Uterus (tissue), 4 donors: Measurements from ENCODE around the gene ATG5. TPM values are rescaled to one million over a fixed set of nuclear protein-coding genes. Genes with fewer than 3 reads are reported as not detected.

Experiments used
- DNase-seq, 2 donors: peaks; one replicate each; pipeline ENCODE4 v3.0.0-alpha.2; 2019 to 2020
- H3K27ac ChIP-seq, 2 donors: fragments of 200-600 bp; sonication (generic); 1 replicate in 1 of 2; 2 replicates in 1 of 2; pipeline ENCODE4 v1.5.1; 2016 to 2018
- H3K27me3 ChIP-seq, 2 donors: fragments of 200-600 bp; sonication (generic); one replicate each; pipeline ENCODE4 v1.5.1; 2018 to 2019; ENCODE audit warnings: control low read depth in 1 of 2
- H3K36me3 ChIP-seq, 2 donors: fragments of 200-600 bp; sonication (generic); one replicate each; pipeline ENCODE4 v1.5.1; 2019; ENCODE audit warnings: control low read depth in 1 of 2
- H3K4me1 ChIP-seq, 2 donors: fragments of 200-600 bp; sonication (generic); one replicate each; pipeline ENCODE4 v1.5.1; 2018 to 2019; ENCODE audit warnings: control low read depth in 1 of 2
- H3K4me3 ChIP-seq, 2 donors: fragments of 200-600 bp; sonication (generic); 1 replicate in 1 of 2; 2 replicates in 1 of 2; pipeline ENCODE4 v1.5.1; 2018 to 2019; ENCODE audit warnings: mild to moderate bottlenecking in 1 of 2
- H3K9me3 ChIP-seq, 2 donors: fragments of 200-600 bp; sonication (generic); one replicate each; pipeline ENCODE4 v1.5.1; 2019; ENCODE audit warnings: control low read depth in 1 of 2
- POLR2A ChIP-seq, 2 donors: fragments of 450-650 bp; IDR thresholded peaks; one replicate each; pipeline ENCODE4 v1.6.1; 2016; ENCODE audit warnings: antibody characterized with exemption in 2 of 2, mild to moderate bottlenecking in 1 of 2, moderate library complexity in 1 of 2
- intact Hi-C: fragments of 100-400 bp; cut with DNase I; formaldehyde crosslinking; loops from one replicate; pipeline ENCODE4 v1.15.1; 2023; ENCODE audit warnings: low total_unique reads
- total RNA-seq, 4 donors: library from RNA; depleted of rRNA in 3 of 4; stranded (reverse); fragments of >200 nt in 3 of 4; gene quantifications; one replicate each; pipeline versions ENCODE4 v1.1.0 to v1.2.4, GENCODE V29; 2014 to 2023
- TF ChIP-seq, protein P1 (sequence below), 4 experiments: fragments of 200-600 bp in 2 of 4; fragments of 450-650 bp in 2 of 4; sonication (generic) in 2 of 4; IDR thresholded peaks; one replicate each; pipeline ENCODE4 v1.5.1; 2016 to 2019; ENCODE audit warnings: antibody characterized with exemption in 4 of 4, mild to moderate bottlenecking in 2 of 4, moderate library complexity in 1 of 4
- donor health status: DM: yes; HTN: yes; CAD: no.

ATG5 gene
- total RNA-seq, 4 donors from 2014 or later, result 40.0 to 87.9 (median 63.3) TPM

GRCh38 chr6:106168097-106168888, 157.3 kb downstream of the ATG5 start:
- DNase-seq, result no peak
- no peak for TF ChIP-seq POLR2A (IDR thresholded peaks at IDR 0.05)
- TF ChIP-seq, protein P1, sequence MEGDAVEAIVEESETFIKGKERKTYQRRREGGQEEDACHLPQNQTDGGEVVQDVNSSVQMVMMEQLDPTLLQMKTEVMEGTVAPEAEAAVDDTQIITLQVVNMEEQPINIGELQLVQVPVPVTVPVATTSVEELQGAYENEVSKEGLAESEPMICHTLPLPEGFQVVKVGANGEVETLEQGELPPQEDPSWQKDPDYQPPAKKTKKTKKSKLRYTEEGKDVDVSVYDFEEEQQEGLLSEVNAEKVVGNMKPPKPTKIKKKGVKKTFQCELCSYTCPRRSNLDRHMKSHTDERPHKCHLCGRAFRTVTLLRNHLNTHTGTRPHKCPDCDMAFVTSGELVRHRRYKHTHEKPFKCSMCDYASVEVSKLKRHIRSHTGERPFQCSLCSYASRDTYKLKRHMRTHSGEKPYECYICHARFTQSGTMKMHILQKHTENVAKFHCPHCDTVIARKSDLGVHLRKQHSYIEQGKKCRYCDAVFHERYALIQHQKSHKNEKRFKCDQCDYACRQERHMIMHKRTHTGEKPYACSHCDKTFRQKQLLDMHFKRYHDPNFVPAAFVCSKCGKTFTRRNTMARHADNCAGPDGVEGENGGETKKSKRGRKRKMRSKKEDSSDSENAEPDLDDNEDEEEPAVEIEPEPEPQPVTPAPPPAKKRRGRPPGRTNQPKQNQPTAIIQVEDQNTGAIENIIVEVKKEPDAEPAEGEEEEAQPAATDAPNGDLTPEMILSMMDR (IDR thresholded peaks at IDR 0.05), result no peak
- H3K4me1 ChIP-seq, result no peaks in the 10 kb centered on the region
- intact Hi-C loops, result no loop called here
- H3K4me3 ChIP-seq, result no peak overlapping the region
- H3K9me3 ChIP-seq, result no peaks in the 10 kb centered on the region
- no peak overlapping the region for H3K27ac ChIP-seq
- H3K36me3 ChIP-seq, result no peaks in the 10 kb centered on the region
- H3K27me3 ChIP-seq, result no peaks in the 10 kb centered on the region

DNA sequence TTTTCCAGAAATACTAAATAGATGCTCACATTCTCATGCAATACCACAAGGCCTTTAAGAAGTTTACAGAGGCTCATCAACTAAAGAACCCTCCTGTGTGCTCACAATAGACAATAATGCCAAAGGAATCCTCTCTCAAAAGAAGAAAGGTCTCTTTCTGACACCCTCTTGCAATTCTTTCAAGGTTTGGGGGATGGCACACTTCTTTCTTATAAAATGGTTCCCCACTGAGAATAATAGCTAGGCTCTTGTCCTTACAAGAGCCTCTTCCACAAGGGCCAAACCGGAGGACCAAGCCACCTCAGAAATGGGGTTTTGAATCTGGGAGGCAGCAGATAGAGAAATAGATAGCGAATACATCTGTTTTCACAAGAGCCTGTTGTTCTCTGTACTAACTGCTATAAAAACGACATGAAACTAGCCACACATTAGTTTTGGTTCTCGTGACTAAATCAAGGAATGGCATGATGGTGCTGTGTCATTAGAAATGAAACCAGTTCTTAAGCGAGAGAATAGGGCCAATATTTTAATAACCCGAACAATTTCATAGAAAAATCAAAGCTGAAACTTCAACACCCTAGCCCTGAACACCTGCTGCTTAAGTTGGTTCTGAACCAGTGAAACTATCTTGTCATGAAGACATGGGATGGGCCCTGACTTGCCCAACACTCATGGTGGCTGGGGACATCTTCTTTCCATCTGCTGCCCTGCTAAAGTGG, 158.3 kb downstream of the ATG5 start:
- H3K4me1 ChIP-seq, result no peaks in the 10 kb centered on the region
- no peak for DNase-seq
- intact Hi-C loops, result no loop called here
- TF ChIP-seq POLR2A (IDR thresholded peaks at IDR 0.05), result no peak
- TF ChIP-seq, protein P1 (IDR thresholded peaks at IDR 0.05), result no peak
- H3K36me3 ChIP-seq, result no peaks in the 10 kb centered on the region
- no peaks in the 10 kb centered on the region for H3K27me3 ChIP-seq
- no peaks in the 10 kb centered on the region for H3K9me3 ChIP-seq
- no peak overlapping the region for H3K27ac ChIP-seq
- H3K4me3 ChIP-seq, result no peak overlapping the region

DNA sequence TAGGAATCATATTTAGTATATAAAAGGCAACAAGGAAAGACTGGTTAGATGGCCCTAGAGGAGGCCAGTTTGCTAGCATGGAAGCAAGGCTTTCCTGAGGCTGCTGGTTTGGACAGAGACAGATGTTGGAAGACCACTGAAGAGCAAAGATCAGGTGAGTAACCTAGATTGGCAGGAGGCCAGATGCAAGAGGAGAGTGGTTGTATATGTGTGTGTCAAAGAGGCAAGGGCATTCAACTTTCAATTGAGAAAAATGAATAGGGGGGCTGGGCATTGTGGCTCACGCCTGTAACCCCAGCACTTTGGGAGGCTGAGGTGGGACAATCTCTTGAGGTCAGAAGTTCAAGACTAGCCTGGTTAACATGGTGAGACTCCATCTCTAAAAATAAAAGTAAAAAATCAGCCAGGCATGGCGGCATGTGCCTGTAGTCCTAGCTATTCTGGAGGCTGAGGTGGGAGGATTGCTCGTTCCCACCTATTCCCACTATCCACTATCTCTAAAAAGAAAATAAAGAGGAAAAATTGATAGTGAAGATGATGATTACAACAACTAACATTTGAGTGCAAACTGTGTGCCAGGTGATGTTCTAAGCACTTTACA, 159.6 kb downstream of the ATG5 start:
- Histone ChIP-seq H3K27ac (no peak overlapping the region), H3K27me3 (no peaks in the 10 kb centered on the region), H3K36me3 (no peaks in the 10 kb centered on the region), H3K4me3 (no peak overlapping the region), H3K4me1 (no peaks in the 10 kb centered on the region), H3K9me3 (no peaks in the 10 kb centered on the region)
- intact Hi-C loops, result no loop called here
- DNase-seq, result no peak
- TF ChIP-seq POLR2A (IDR thresholded peaks at IDR 0.05), result no peak
- TF ChIP-seq, protein P1 (IDR thresholded peaks at IDR 0.05), result no peak

GRCh38 chr6:106163966-106164877, 161.3 kb downstream of the ATG5 start:
- no peak for TF ChIP-seq POLR2A (IDR thresholded peaks at IDR 0.05)
- TF ChIP-seq, protein P1 (IDR thresholded peaks at IDR 0.05), result no peak
- no peak overlapping the region for H3K4me3 ChIP-seq
- H3K4me1 ChIP-seq, result no peaks in the 10 kb centered on the region
- intact Hi-C loops, result no loop called here
- H3K36me3 ChIP-seq, result no peaks in the 10 kb centered on the region
- H3K9me3 ChIP-seq, result no peaks in the 10 kb centered on the region
- peak overlapping the region; percentile 38 to 60 for H3K27ac ChIP-seq
- no peaks in the 10 kb centered on the region for H3K27me3 ChIP-seq
- peak; percentile 39 to 43 for DNase-seq
